ENCODE measurements around the gene DLG2. TPM values are rescaled to one million over a fixed set of nuclear protein-coding genes. Genes with fewer than 3 reads are reported as not detected.
A peak's percentile ranks its signal among the peaks of the same experiment; 100 is the strongest.

Gene DLG2
- total and polyA plus RNA-seq, 11 donors = 2.4 to 13.9 (median 7.1) TPM

GRCh38 chr11:83410605-83411565 is 2216.3 kb downstream of the DLG2 start:
- intact Hi-C loops (cut with DNase I) = loop anchor here in 1 of 10 donors (10.0 kb wide), 1 partner anchor 64 kb away; no protein-coding TSS in a partner anchor

DNA sequence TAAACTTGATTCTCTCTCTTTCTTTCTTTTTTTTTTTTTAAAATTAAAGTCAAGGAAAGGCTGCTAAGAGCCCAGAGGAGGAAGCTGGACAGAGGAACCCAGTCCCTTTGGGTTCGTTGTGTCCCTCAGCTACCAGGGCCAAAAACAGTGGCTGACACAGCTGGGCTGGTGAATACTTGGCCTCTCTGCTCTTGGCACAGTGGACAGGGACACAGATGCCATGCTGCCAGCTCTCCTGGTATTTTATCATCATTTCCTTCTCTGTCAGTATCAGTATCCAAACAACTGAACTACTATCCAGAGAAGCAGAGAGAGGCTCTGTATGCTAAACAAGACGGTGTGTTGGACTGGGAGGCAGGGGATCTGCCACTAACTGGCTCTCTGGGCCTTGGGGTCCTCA is 2217.3 kb downstream of the DLG2 start:
- DNase-seq = peak in 3 of 5 donors; percentile 25 to 58 (median 30)
- no peak overlapping the region for H3K27ac ChIP-seq

More at GRCh38 chr11:83410605-83411565, 2216.3 kb downstream of the DLG2 start:
- DNase-seq (peak in 1 of 5 donors; percentile 16), ATAC-seq (peak in 2 of 4 donors; percentile 29 to 53)
- no peak for TF ChIP-seq CTCF (IDR thresholded peaks at IDR 0.05)
- no peak for TF ChIP-seq POLR2A (IDR thresholded peaks at IDR 0.05)
- Histone ChIP-seq H3K9me3 (peaks cover 0 to 6% (median 0%) of the 10 kb centered on the region in 12 donors), H3K27ac (no peak overlapping the region), H3K4me3 (no peak overlapping the region), H3K27me3 (no peaks in the 10 kb centered on the region), H3K36me3 (no peaks in the 10 kb centered on the region), H3K4me1 (peaks cover 0 to 19% (median 2%) of the 10 kb centered on the region in 12 donors)
- WGBS, 4 donors = 59 to 79% (median 72%) methylated on average over 2 of the region's 2 CpGs

DNA sequence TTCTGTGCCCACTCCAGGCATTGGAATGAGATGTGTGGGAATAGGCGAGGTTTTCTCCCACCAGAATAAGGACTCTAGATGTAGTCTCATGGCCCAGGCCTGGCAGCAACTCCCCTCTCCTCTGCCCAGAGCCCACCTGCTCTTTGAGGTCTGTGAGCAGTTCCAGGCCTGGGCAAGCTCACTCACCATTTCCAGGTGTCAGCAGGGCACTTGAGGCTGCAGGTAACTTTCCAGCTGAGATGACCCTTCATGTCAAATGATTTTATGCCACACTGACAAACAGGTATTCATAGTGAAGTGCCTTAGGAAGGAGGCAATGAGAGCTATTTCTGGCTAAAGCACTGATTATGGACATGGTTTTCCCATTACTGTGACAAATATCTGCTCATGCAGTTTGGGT is 2217.7 kb downstream of the DLG2 start:
- no peaks in the 10 kb centered on the region for H3K27me3 ChIP-seq
- TF ChIP-seq CTCF (IDR thresholded peaks at IDR 0.05) (no peak), POLR2A (IDR thresholded peaks at IDR 0.05) (no peak)
- peaks cover 0 to 6% (median 0%) of the 10 kb centered on the region in 12 donors for H3K9me3 ChIP-seq
- no peaks in the 10 kb centered on the region for H3K36me3 ChIP-seq
- H3K27ac ChIP-seq = no peak overlapping the region
- peaks cover 0 to 19% (median 2%) of the 10 kb centered on the region in 12 donors for H3K4me1 ChIP-seq
- intact Hi-C loops (cut with DNase I) = no loop called here
- DNase-seq (no peak), ATAC-seq (no peak)
- 75 to 100% (median 83%) methylated on average over 1 of the region's 1 CpG for WGBS, 4 donors
- H3K4me3 ChIP-seq = no peak overlapping the region

More for the DNA sequence above, 2217.3 kb downstream of the DLG2 start:
- Histone ChIP-seq H3K4me1 (peaks cover 0 to 19% (median 2%) of the 10 kb centered on the region in 12 donors), H3K36me3 (no peaks in the 10 kb centered on the region), H3K9me3 (peaks cover 0 to 6% (median 0%) of the 10 kb centered on the region in 12 donors), H3K27me3 (no peaks in the 10 kb centered on the region), H3K4me3 (no peak overlapping the region)
- WGBS, 4 donors = 23 to 47% (median 29%) methylated on average over 2 of the region's 2 CpGs
- peak; percentile 79 to 91 (median 86) for ATAC-seq
- TF ChIP-seq CTCF (IDR thresholded peaks at IDR 0.05) = no peak
- TF ChIP-seq POLR2A (IDR thresholded peaks at IDR 0.05) = no peak
- intact Hi-C loops (cut with DNase I) = loop anchor here in 1 of 10 donors (10.0 kb wide), 1 partner anchor 65 kb away; no protein-coding TSS in a partner anchor

- DNase-seq (no peak), ATAC-seq (no peak)
- peaks cover 0 to 19% (median 2%) of the 10 kb centered on the region in 12 donors for H3K4me1 ChIP-seq
- intact Hi-C loops (cut with DNase I) = no loop called here
- H3K4me3 ChIP-seq = no peak overlapping the region
- H3K27me3 ChIP-seq = no peaks in the 10 kb centered on the region
- H3K27ac ChIP-seq = no peak overlapping the region
- peaks cover 0 to 6% (median 0%) of the 10 kb centered on the region in 12 donors for H3K9me3 ChIP-seq
- H3K36me3 ChIP-seq = no peaks in the 10 kb centered on the region
- TF ChIP-seq POLR2A (IDR thresholded peaks at IDR 0.05) (no peak), CTCF (IDR thresholded peaks at IDR 0.05) (no peak)
- 51 to 67% (median 58%) methylated on average over 1 of the region's 1 CpG for WGBS, 4 donors
Observed at GRCh38 chr11:83408946-83409345, 2218.2 kb downstream of the DLG2 start.
